ENCODE measurements around the gene CDK11A. TPM values are rescaled to one million over a fixed set of nuclear protein-coding genes. Genes with fewer than 3 reads are reported as not detected.

CDK11A gene
- total and polyA plus RNA-seq, 2 of the 8 experiments (the other 6 are each of a cell fraction or from before 2014, with no cell fraction given), result 15.0 to 45.6 TPM

- TF ChIP-seq SIRT6 (IDR thresholded peaks at IDR 0.05; ENCODE audit: low read length) (no peak), ASH2L (IDR thresholded peaks at IDR 0.05; ENCODE audit: low read length) (no peak), CTCF (IDR thresholded peaks at IDR 0.05; ENCODE audit: control extremely low read depth in 1 of 3, insufficient read depth in 1 of 3, low read depth in 1 of 3, low read length in 3 of 3) (peak in 2 of 3 experiments; percentile 15 to 21; a peak in 2 of 4 replicates), RAD21 (IDR thresholded peaks at IDR 0.05 in 1 of 2, conservative IDR thresholded peaks at IDR 0.05 in 1 of 2; ENCODE audit: low read depth in 2 of 2, low read length in 2 of 2) (peak in 1 of 2 experiments; percentile 8; a peak in 1 of 4 replicates), BCL11A (IDR thresholded peaks at IDR 0.05; ENCODE audit: low read depth in 2 of 2, low read length in 2 of 2) (no peak)
- H3K56ac ChIP-seq (replicated peaks; ENCODE audit: insufficient read length, low read depth, low read length), result no peak overlapping the region
- no peak overlapping the region for H3K4ac ChIP-seq (replicated peaks; ENCODE audit: insufficient read length, low read depth, low read length)
- no peak overlapping the region for H3K27ac ChIP-seq (ENCODE audit: low read depth, low read length)
- H3K4me1 ChIP-seq (replicated peaks in 1 of 4; ENCODE audit: control insufficient read depth in 3 of 4, insufficient read depth in 4 of 4, low read length in 3 of 4), result peaks cover 0 to 2% (median 0%) of the 10 kb centered on the region in 4 experiments; a peak in 1 of 7 replicates
- no peak overlapping the region for H3K23ac ChIP-seq (ENCODE audit: insufficient read length)
- H2BK5ac ChIP-seq (ENCODE audit: low read depth, low read length), result no peak overlapping the region
- H2BK120ac ChIP-seq (replicated peaks; ENCODE audit: low read depth, low read length), result no peak overlapping the region
- no peak overlapping the region for H4K91ac ChIP-seq (replicated peaks; ENCODE audit: insufficient read length, low read length)
- H3K14ac ChIP-seq (ENCODE audit: insufficient read length), result no peak overlapping the region
- H3K27me3 ChIP-seq (replicated peaks in 1 of 4; ENCODE audit: control insufficient read depth in 3 of 4, extremely low read depth in 1 of 4, insufficient read depth in 3 of 4, low read length in 3 of 4), result no peaks in the 10 kb centered on the region
- H2AK5ac ChIP-seq (ENCODE audit: low read depth, low read length), result no peak overlapping the region
- H4K20me1 ChIP-seq (replicated peaks in 1 of 2; ENCODE audit: control insufficient read depth in 1 of 2, insufficient read depth in 2 of 2, low read length in 2 of 2), result peaks cover 4 to 15% of the 10 kb centered on the region in 2 experiments
- no peak overlapping the region for H3K4me2 ChIP-seq (ENCODE audit: insufficient read depth in 1 of 2, low read depth in 2 of 2, low read length in 2 of 2)
- no peak overlapping the region for H2BK12ac ChIP-seq (ENCODE audit: low read depth, low read length)
- FAIRE-seq (no peak), DNase-seq (ENCODE audit: low read depth in 1 of 2, low spot score in 2 of 2) (no peak)
- H2AFZ ChIP-seq (ENCODE audit: low read length), result no peak overlapping the region
- H4K5ac ChIP-seq (ENCODE audit: insufficient read length, low read depth, low read length), result no peak overlapping the region
- H3K79me2 ChIP-seq (ENCODE audit: control insufficient read depth in 1 of 2, insufficient read depth in 2 of 2, low read length in 2 of 2), result no peaks in the 10 kb centered on the region
- H2BK15ac ChIP-seq (ENCODE audit: low read length), result no peak overlapping the region
- H2BK20ac ChIP-seq (ENCODE audit: low read length), result no peak overlapping the region
- no peak overlapping the region for H3K18ac ChIP-seq (ENCODE audit: extremely low read depth, low read length)
- peaks cover 7 to 43% (median 34%) of the 10 kb centered on the region in 4 experiments for H3K36me3 ChIP-seq (ENCODE audit: control insufficient read depth in 2 of 4, insufficient read depth in 4 of 4, low read length in 3 of 4)
- H4K8ac ChIP-seq (ENCODE audit: extremely low read depth, insufficient read depth, low read length), result peak overlapping the region; percentile 65; the same call in 1 of the 2 replicates
- WGBS, 2 experiments (ENCODE audit: extremely low coverage in 1 of 2, insufficient coverage in 1 of 2, insufficient read length in 1 of 2, insufficient replicate concordance in 2 of 2, low coverage in 1 of 2, low lambda C conversion rate in 2 of 2, missing lambda C conversion rate in 1 of 2), result 87% methylated on average over 30 of the region's 37 CpGs; no CpG with 5 or more reads in 1 of the 2 experiments
- POLR2A ChIA-PET (ENCODE audit: partially characterized antibody), result interaction anchor here (0.6 kb wide), 1 partner anchor 13 kb away, joined by 4 read pairs; no protein-coding TSS in a partner anchor
- no peak overlapping the region for H3K9ac ChIP-seq (replicated peaks in 1 of 4; ENCODE audit: extremely low read depth in 1 of 4, low read depth in 3 of 4, low read length in 3 of 4)
- H3K23me2 ChIP-seq (ENCODE audit: low read depth, low read length), result no peaks in the 10 kb centered on the region
- H3K79me1 ChIP-seq (ENCODE audit: low read depth, low read length), result peaks cover under 1% of the 10 kb centered on the region; the same call in 1 of the 2 replicates
- CTCF ChIA-PET (ENCODE audit: partially characterized antibody), result interaction anchor here (0.8 to 1.7 kb wide), 6 partner anchors 24 to 153 kb away, joined by 3 to 4 read pairs (median 4); no protein-coding TSS in a partner anchor
- H3K4me3 ChIP-seq (ENCODE audit: extremely low read depth in 1 of 4, insufficient read depth in 2 of 4, low read depth in 3 of 4, low read length in 4 of 4), result no peak overlapping the region
- no peaks in the 10 kb centered on the region for H3K9me3 ChIP-seq (ENCODE audit: insufficient read depth in 2 of 2, low read depth in 1 of 2, low read length in 1 of 2)
These were observed 28.8 kb upstream of the CDK11A start for GRCh38 chr1:1752636-1753606.
